ENCODE data around the gene CTBP2.

CTBP2 gene

DNA sequence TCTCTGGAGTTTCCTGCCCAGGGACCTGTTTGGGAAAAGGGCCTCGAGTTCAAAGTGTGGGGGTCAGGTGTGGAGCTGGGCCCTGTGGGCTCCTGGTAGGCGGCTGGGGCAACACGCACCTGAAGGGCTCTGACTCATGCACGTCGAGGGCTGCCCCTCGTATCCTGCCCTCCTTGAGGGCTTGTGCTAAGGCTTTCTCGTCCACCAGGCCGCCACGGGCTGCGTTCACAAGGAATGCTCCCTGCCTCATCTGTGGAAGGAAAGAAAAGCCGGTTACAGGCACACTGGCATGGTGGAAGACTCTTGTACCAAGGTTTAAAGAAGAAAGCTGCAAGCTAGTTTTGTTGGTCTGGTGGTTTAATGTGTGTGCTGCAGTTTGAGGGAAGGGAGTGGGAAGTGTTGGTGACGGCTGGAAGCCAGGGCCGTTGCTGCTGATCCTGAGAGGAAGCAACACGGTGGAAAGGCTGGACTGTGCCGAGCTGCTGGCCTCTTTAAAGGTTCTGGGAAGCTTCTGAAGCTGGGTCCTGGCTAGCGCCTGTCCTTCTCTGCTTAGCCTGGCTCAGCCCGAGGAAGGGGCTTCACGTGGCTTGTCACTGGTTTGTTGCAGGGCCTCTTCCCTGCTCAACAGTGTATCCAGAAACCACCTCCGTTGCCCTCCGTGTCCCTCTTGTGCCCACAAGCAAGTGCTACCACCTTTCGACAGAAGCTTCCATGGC is 166.5 kb downstream of the CTBP2 start:
- H3K4me2 ChIP-seq (ENCODE audit: insufficient read depth, low read length, poor library complexity, severe bottlenecking) = no peak overlapping the region
- no peak overlapping the region for H3K9ac ChIP-seq (ENCODE audit: low read depth, low read length, poor library complexity)
- no peak overlapping the region for H2AFZ ChIP-seq (ENCODE audit: low read length)
- no peak overlapping the region for H3K4ac ChIP-seq (ENCODE audit: low read length)
- H3K27ac ChIP-seq (replicated peaks; ENCODE audit: low read length) = no peak overlapping the region
- no peak overlapping the region for H2BK12ac ChIP-seq (ENCODE audit: low read length)
- DNase-seq (ENCODE audit: low spot score) = no peak
- no peak overlapping the region for H2BK5ac ChIP-seq (ENCODE audit: low read length)
- H3K14ac ChIP-seq (ENCODE audit: low read length) = no peak overlapping the region
- H3K9me3 ChIP-seq (replicated peaks in 1 of 2; ENCODE audit: control insufficient read depth in 2 of 2, insufficient read depth in 1 of 2, low read depth in 1 of 2, low read length in 2 of 2) = peaks cover 0 to 1% of the 10 kb centered on the region in 2 donors
- H2BK120ac ChIP-seq (ENCODE audit: low read depth, low read length) = no peak overlapping the region
- no peak overlapping the region for H4K91ac ChIP-seq (ENCODE audit: low read depth, low read length, poor library complexity)
- H3K79me1 ChIP-seq (ENCODE audit: low read depth, low read length) = peaks cover 2% of the 10 kb centered on the region
- H2AK5ac ChIP-seq (ENCODE audit: low read depth, low read length) = no peak overlapping the region
- H2BK15ac ChIP-seq (ENCODE audit: low read length) = no peak overlapping the region
- H3K27me3 ChIP-seq (ENCODE audit: control insufficient read depth in 3 of 3, insufficient read depth in 3 of 3, low read depth in 1 of 3, low read length in 3 of 3) = no peaks in the 10 kb centered on the region
- H3K18ac ChIP-seq (ENCODE audit: low read length) = no peak overlapping the region
- no CpG with 5 or more reads among the region's 21 CpGs for WGBS, 2 donors (ENCODE audit: extremely low coverage in 2 of 2, insufficient read length in 2 of 2, insufficient replicate concordance in 1 of 2)
- H3K4me3 ChIP-seq (ENCODE audit: low read length in 2 of 2) = no peak overlapping the region
- no peaks in the 10 kb centered on the region for H3K4me1 ChIP-seq (ENCODE audit: control insufficient read depth in 2 of 2, insufficient read depth in 1 of 2, low read depth in 1 of 2, low read length in 2 of 2)
- no peak overlapping the region for H3K23ac ChIP-seq (ENCODE audit: low read depth, low read length, poor library complexity)
- peaks cover 74 to 99% of the 10 kb centered on the region in 2 donors for H3K36me3 ChIP-seq (replicated peaks in 1 of 2; ENCODE audit: control insufficient read depth in 2 of 2, insufficient read depth in 2 of 2, low read length in 2 of 2)
- no peak overlapping the region for H4K8ac ChIP-seq (ENCODE audit: low read depth, low read length)

DNA sequence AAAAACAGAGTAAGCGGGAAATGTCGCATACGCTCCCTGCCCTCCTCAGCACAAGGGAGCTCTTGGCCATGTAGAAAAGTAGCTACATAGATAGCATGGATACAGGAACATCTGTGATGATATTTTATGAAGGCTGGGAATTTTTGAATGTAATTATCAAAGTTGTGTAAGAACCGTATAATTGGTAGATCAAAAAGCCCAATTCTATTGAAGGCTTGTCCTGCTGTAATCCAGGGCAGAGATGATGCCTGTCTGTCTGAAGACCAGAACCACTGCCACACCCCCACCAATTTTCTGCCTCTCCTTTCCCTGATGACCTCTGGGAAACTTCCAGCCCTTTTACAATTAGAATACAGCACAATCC is 167.0 kb downstream of the CTBP2 start:
- H3K18ac ChIP-seq (ENCODE audit: low read length) = no peak overlapping the region
- H3K4me2 ChIP-seq (ENCODE audit: insufficient read depth, low read length, poor library complexity, severe bottlenecking) = no peak overlapping the region
- no peak overlapping the region for H2AFZ ChIP-seq (ENCODE audit: low read length)
- H3K79me1 ChIP-seq (ENCODE audit: low read depth, low read length) = peaks cover 2% of the 10 kb centered on the region
- no peak overlapping the region for H2BK12ac ChIP-seq (ENCODE audit: low read length)
- H4K91ac ChIP-seq (ENCODE audit: low read depth, low read length, poor library complexity) = no peak overlapping the region
- no peak overlapping the region for H3K4me3 ChIP-seq (ENCODE audit: low read length in 2 of 2)
- no peaks in the 10 kb centered on the region for H3K4me1 ChIP-seq (ENCODE audit: control insufficient read depth in 2 of 2, insufficient read depth in 1 of 2, low read depth in 1 of 2, low read length in 2 of 2)
- H2BK120ac ChIP-seq (ENCODE audit: low read depth, low read length) = no peak overlapping the region
- H3K4ac ChIP-seq (ENCODE audit: low read length) = no peak overlapping the region
- no peak overlapping the region for H3K14ac ChIP-seq (ENCODE audit: low read length)
- no peak for DNase-seq (ENCODE audit: low spot score)
- no peak overlapping the region for H2BK15ac ChIP-seq (ENCODE audit: low read length)
- H2AK5ac ChIP-seq (ENCODE audit: low read depth, low read length) = no peak overlapping the region
- no peak overlapping the region for H3K23ac ChIP-seq (ENCODE audit: low read depth, low read length, poor library complexity)
- no peak overlapping the region for H4K8ac ChIP-seq (ENCODE audit: low read depth, low read length)
- H3K36me3 ChIP-seq (replicated peaks in 1 of 2; ENCODE audit: control insufficient read depth in 2 of 2, insufficient read depth in 2 of 2, low read length in 2 of 2) = peaks cover 68 to 97% of the 10 kb centered on the region in 2 donors
- no peak overlapping the region for H2BK5ac ChIP-seq (ENCODE audit: low read length)
- peaks cover 0 to 1% of the 10 kb centered on the region in 2 donors for H3K9me3 ChIP-seq (replicated peaks in 1 of 2; ENCODE audit: control insufficient read depth in 2 of 2, insufficient read depth in 1 of 2, low read depth in 1 of 2, low read length in 2 of 2)
- no peak overlapping the region for H3K27ac ChIP-seq (replicated peaks; ENCODE audit: low read length)
- H3K9ac ChIP-seq (ENCODE audit: low read depth, low read length, poor library complexity) = no peak overlapping the region
- H3K27me3 ChIP-seq (ENCODE audit: control insufficient read depth in 3 of 3, insufficient read depth in 3 of 3, low read depth in 1 of 3, low read length in 3 of 3) = no peaks in the 10 kb centered on the region
- no CpG with 5 or more reads among the region's 4 CpGs for WGBS, 2 donors (ENCODE audit: extremely low coverage in 2 of 2, insufficient read length in 2 of 2, insufficient replicate concordance in 1 of 2)

DNA sequence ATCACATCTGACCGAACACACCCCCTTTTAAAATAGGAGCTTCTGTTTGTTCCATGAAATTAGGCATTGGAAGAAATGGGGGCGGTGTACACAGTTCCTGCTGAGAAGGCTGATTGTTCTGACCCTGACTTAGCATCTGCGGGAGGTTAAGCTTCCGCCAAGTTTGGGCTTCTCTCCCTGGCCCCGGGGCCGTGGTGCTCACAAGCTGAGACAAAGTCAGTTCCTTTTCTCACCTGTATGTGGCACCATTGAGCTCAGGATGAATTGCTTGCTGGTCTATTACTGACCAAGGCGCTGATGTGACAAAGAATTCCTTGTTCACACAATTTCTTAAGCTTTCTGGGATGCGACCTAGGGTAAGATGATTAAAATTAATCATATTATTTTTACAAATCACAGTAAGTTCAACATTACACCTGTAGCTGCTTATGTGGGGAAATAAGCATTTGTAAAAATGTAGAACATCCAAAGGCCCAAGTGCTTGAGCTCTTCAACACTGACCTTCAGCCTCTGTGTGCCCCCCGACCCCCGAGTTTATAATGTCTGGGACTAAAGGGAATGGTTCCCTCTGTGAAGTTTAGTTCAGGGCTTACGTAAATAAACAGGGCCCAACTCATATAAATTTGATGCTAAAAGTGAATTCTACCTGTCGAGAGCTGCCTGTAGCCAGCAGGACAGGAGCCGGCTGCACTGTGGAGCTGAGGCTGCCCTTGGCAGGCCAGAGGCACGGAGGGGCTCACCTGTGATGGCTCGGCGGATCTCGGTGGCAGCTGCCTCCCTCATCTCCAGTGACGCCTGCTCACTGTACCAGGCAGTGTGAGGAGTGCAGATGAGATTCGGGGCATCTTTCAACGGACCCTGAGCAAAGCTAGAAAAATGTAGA is 167.7 kb downstream of the CTBP2 start:
- Histone ChIP-seq H3K4me2 (ENCODE audit: insufficient read depth, low read length, poor library complexity, severe bottlenecking) (no peak overlapping the region), H2BK15ac (ENCODE audit: low read length) (no peak overlapping the region), H3K23ac (ENCODE audit: low read depth, low read length, poor library complexity) (no peak overlapping the region), H3K9me3 (replicated peaks in 1 of 2; ENCODE audit: control insufficient read depth in 2 of 2, insufficient read depth in 1 of 2, low read depth in 1 of 2, low read length in 2 of 2) (peaks cover 0 to 1% of the 10 kb centered on the region in 2 donors), H3K18ac (ENCODE audit: low read length) (no peak overlapping the region), H3K36me3 (replicated peaks in 1 of 2; ENCODE audit: control insufficient read depth in 2 of 2, insufficient read depth in 2 of 2, low read length in 2 of 2) (peaks cover 62 to 97% of the 10 kb centered on the region in 2 donors), H3K9ac (ENCODE audit: low read depth, low read length, poor library complexity) (no peak overlapping the region), H3K79me1 (ENCODE audit: low read depth, low read length) (peaks cover 2% of the 10 kb centered on the region), H4K8ac (ENCODE audit: low read depth, low read length) (no peak overlapping the region), H2BK5ac (ENCODE audit: low read length) (no peak overlapping the region), H3K14ac (ENCODE audit: low read length) (no peak overlapping the region), H2AK5ac (ENCODE audit: low read depth, low read length) (no peak overlapping the region), H3K4me1 (ENCODE audit: control insufficient read depth in 2 of 2, insufficient read depth in 1 of 2, low read depth in 1 of 2, low read length in 2 of 2) (no peaks in the 10 kb centered on the region), H3K4ac (ENCODE audit: low read length) (no peak overlapping the region), H4K91ac (ENCODE audit: low read depth, low read length, poor library complexity) (no peak overlapping the region), H2BK120ac (ENCODE audit: low read depth, low read length) (no peak overlapping the region), H3K4me3 (ENCODE audit: low read length in 2 of 2) (no peak overlapping the region), H2AFZ (ENCODE audit: low read length) (no peak overlapping the region), H2BK12ac (ENCODE audit: low read length) (no peak overlapping the region), H3K27me3 (ENCODE audit: control insufficient read depth in 3 of 3, insufficient read depth in 3 of 3, low read depth in 1 of 3, low read length in 3 of 3) (no peaks in the 10 kb centered on the region), H3K27ac (replicated peaks; ENCODE audit: low read length) (no peak overlapping the region)
- no CpG with 5 or more reads among the region's 20 CpGs for WGBS, 2 donors (ENCODE audit: extremely low coverage in 2 of 2, insufficient read length in 2 of 2, insufficient replicate concordance in 1 of 2)
- DNase-seq (ENCODE audit: low spot score) = peak; percentile 36

DNA sequence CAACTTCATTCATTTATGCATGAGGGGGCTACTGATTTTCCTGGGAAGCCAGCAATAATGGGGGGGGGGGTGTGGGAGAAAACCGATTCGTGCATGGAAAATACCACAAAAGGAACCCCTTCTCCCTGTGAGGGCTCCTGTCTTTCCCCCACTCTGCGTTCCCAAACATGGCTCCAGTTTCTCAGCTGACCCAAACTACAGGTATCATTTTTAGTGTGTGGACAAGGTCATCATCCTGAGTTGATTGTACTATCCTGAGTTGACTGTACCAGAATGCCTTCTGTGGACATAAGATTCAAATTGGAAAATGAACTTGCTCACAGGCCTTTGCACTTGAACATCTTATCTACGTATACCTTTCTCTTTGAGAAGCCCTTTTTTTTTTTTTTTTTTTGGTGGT is 168.5 kb downstream of the CTBP2 start:
- WGBS, 2 donors (ENCODE audit: extremely low coverage in 2 of 2, insufficient read length in 2 of 2, insufficient replicate concordance in 1 of 2) = no CpG with 5 or more reads among the region's 4 CpGs
- Histone ChIP-seq H2BK15ac (ENCODE audit: low read length) (no peak overlapping the region), H3K36me3 (replicated peaks in 1 of 2; ENCODE audit: control insufficient read depth in 2 of 2, insufficient read depth in 2 of 2, low read length in 2 of 2) (peaks cover 54 to 97% of the 10 kb centered on the region in 2 donors)

More for the DNA sequence above, 168.5 kb downstream of the CTBP2 start:
- Histone ChIP-seq H3K4ac (ENCODE audit: low read length) (no peak overlapping the region), H2BK12ac (ENCODE audit: low read length) (no peak overlapping the region), H2BK120ac (ENCODE audit: low read depth, low read length) (no peak overlapping the region), H3K18ac (ENCODE audit: low read length) (no peak overlapping the region), H3K23ac (ENCODE audit: low read depth, low read length, poor library complexity) (no peak overlapping the region), H3K4me1 (ENCODE audit: control insufficient read depth in 2 of 2, insufficient read depth in 1 of 2, low read depth in 1 of 2, low read length in 2 of 2) (no peaks in the 10 kb centered on the region), H2AK5ac (ENCODE audit: low read depth, low read length) (no peak overlapping the region), H2AFZ (ENCODE audit: low read length) (no peak overlapping the region), H4K91ac (ENCODE audit: low read depth, low read length, poor library complexity) (no peak overlapping the region), H3K9me3 (replicated peaks in 1 of 2; ENCODE audit: control insufficient read depth in 2 of 2, insufficient read depth in 1 of 2, low read depth in 1 of 2, low read length in 2 of 2) (peaks cover 0 to 1% of the 10 kb centered on the region in 2 donors), H3K79me1 (ENCODE audit: low read depth, low read length) (no peaks in the 10 kb centered on the region), H3K4me2 (ENCODE audit: insufficient read depth, low read length, poor library complexity, severe bottlenecking) (no peak overlapping the region), H3K27ac (replicated peaks; ENCODE audit: low read length) (no peak overlapping the region), H3K14ac (ENCODE audit: low read length) (no peak overlapping the region), H3K27me3 (ENCODE audit: control insufficient read depth in 3 of 3, insufficient read depth in 3 of 3, low read depth in 1 of 3, low read length in 3 of 3) (no peaks in the 10 kb centered on the region), H3K9ac (ENCODE audit: low read depth, low read length, poor library complexity) (no peak overlapping the region), H3K4me3 (ENCODE audit: low read length in 2 of 2) (no peak overlapping the region), H2BK5ac (ENCODE audit: low read length) (no peak overlapping the region), H4K8ac (ENCODE audit: low read depth, low read length) (no peak overlapping the region)
- no peak for DNase-seq (ENCODE audit: low spot score)
